Upper lobe of left lung (tissue), 6 donors: ENCODE measurements around the gene CRYGA. TPM values are rescaled to one million over a fixed set of nuclear protein-coding genes. Genes with fewer than 3 reads are reported as not detected.
"Not testable (repeated sequence)": the region's sequence is repeated elsewhere in the genome, so short reads cannot be mapped to it uniquely, and the experiment has no call there.

Experiments
- ATAC-seq, 2 donors: fragments of 200-7000 bp; cut with Tn5 transposase; one replicate each; pipeline ENCODE4 v1.9.1; 2022; ENCODE audit warnings: mild to moderate bottlenecking in 2 of 2, moderate library complexity in 2 of 2; ENCODE audit not compliant: low FRiP score in 2 of 2
- DNase-seq, 2 donors: peaks; one replicate each; pipeline ENCODE4 v3.0.0-alpha.2; 2019 to 2020
- H3K27ac ChIP-seq, 4 donors: fragments of 200-600 bp; sonication (generic); one replicate each; pipeline ENCODE4 v1.5.1; 2016 to 2019
- H3K27me3 ChIP-seq, 4 donors: fragments of 200-600 bp; sonication (generic); one replicate each; pipeline ENCODE4 v1.5.1; 2017 to 2019
- H3K36me3 ChIP-seq, 4 donors: fragments of 200-600 bp; sonication (generic); one replicate each; pipeline ENCODE4 v1.5.1; 2016 to 2019
- H3K4me1 ChIP-seq, 4 donors: fragments of 200-600 bp; sonication (generic); one replicate each; pipeline ENCODE4 v1.5.1; 2018 to 2019
- H3K4me3 ChIP-seq, 4 donors: fragments of 200-600 bp; sonication (generic); one replicate each; pipeline ENCODE4 v1.5.1; 2017 to 2019; ENCODE audit warnings: mild to moderate bottlenecking in 2 of 4, moderate library complexity in 1 of 4
- H3K9me3 ChIP-seq, 4 donors: fragments of 200-600 bp; sonication (generic); one replicate each; pipeline ENCODE4 v1.5.1; 2018 to 2019
- EP300 ChIP-seq, 4 donors: sonication (generic); formaldehyde crosslinking; IDR thresholded peaks; one replicate each; pipeline ENCODE4 v1.5.1; 2017; ENCODE audit warnings: antibody characterized with exemption in 4 of 4, control low read depth in 2 of 4
- POLR2A ChIP-seq, 4 donors: fragments of 450-650 bp; IDR thresholded peaks; one replicate each; pipeline ENCODE4 v1.5.1; 2016 to 2017; ENCODE audit warnings: antibody characterized with exemption in 4 of 4, mild to moderate bottlenecking in 2 of 4
- POLR2AphosphoS5 ChIP-seq, 2 donors: sonication (generic); formaldehyde crosslinking; IDR thresholded peaks; one replicate each; pipeline ENCODE4 v1.5.1; 2017; ENCODE audit warnings: antibody characterized with exemption in 2 of 2
- WGBS, 2 donors: methylation state at CpG; one replicate each; pipeline ENCODE4 v1.1.5; 2017 to 2018; 5-methylcytosine and 5-hydroxymethylcytosine counted together
- total RNA-seq, 6 donors: library from RNA; depleted of rRNA in 4 of 6; stranded (reverse); fragments of >200 nt in 4 of 6; gene quantifications; one replicate each; pipeline versions ENCODE4 v1.1.0 to v1.2.1, GENCODE V29; 2016 to 2021
- TF ChIP-seq, protein P1 (sequence below), 6 experiments: fragments of 450-650 bp in 4 of 6; fragments of 200-600 bp in 2 of 6; sonication (generic) in 2 of 6; IDR thresholded peaks; one replicate each; pipeline ENCODE4 v1.5.1; 2016 to 2019; ENCODE audit warnings: antibody characterized with exemption in 6 of 6
- donor health status: DM: no; HTN: no; CAD: no; lungs with moderate emphysema.
- donor health status: DM: no; HTN: yes; CAD: no; lungs with severe emphysema.

CRYGA gene
- total RNA-seq, 6 donors from 2014 or later, result not detected

GRCh38 chr2:208118918-208119317, 44.5 kb downstream of the CRYGA start:
- Histone ChIP-seq H3K9me3 (no peaks in the 10 kb centered on the region), H3K27ac (no peak overlapping the region), H3K27me3 (no peaks in the 10 kb centered on the region), H3K4me3 (no peak overlapping the region), H3K4me1 (peaks cover 0 to 2% (median 2%) of the 10 kb centered on the region in 4 donors), H3K36me3 (no peaks in the 10 kb centered on the region)
- ATAC-seq (no peak), DNase-seq (no peak)
- WGBS, 2 donors, result 94 to 96% methylated on average over 3 of the region's 3 CpGs
- TF ChIP-seq, protein P1, sequence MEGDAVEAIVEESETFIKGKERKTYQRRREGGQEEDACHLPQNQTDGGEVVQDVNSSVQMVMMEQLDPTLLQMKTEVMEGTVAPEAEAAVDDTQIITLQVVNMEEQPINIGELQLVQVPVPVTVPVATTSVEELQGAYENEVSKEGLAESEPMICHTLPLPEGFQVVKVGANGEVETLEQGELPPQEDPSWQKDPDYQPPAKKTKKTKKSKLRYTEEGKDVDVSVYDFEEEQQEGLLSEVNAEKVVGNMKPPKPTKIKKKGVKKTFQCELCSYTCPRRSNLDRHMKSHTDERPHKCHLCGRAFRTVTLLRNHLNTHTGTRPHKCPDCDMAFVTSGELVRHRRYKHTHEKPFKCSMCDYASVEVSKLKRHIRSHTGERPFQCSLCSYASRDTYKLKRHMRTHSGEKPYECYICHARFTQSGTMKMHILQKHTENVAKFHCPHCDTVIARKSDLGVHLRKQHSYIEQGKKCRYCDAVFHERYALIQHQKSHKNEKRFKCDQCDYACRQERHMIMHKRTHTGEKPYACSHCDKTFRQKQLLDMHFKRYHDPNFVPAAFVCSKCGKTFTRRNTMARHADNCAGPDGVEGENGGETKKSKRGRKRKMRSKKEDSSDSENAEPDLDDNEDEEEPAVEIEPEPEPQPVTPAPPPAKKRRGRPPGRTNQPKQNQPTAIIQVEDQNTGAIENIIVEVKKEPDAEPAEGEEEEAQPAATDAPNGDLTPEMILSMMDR (IDR thresholded peaks at IDR 0.05), result no peak
- TF ChIP-seq POLR2AphosphoS5 (IDR thresholded peaks at IDR 0.05) (no peak), EP300 (IDR thresholded peaks at IDR 0.05) (no peak), POLR2A (IDR thresholded peaks at IDR 0.05) (no peak)

DNA sequence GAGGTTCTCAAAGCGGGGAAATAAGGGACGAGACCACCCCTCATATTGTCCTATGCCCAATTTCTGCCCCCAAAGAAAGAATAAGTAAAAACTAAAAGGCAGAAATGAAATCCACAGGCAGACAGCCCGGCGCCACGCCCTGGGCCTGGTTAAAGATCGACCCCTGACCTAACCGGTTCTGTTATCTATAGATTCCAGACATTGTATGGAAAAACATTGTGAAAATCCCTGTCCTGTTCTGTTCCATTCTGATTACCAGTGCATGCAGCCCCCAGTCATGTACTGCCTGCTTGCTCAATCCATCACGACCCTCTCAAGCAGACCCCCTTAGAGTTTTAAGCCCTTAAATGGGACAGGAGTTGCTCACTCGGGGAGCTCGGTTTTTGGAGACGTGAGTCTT, 46.0 kb downstream of the CRYGA start:
- not testable (repeated sequence) for H3K27ac ChIP-seq, H3K4me3 ChIP-seq, ATAC-seq, H3K36me3 ChIP-seq, H3K4me1 ChIP-seq, H3K27me3 ChIP-seq, H3K9me3 ChIP-seq, DNase-seq
- WGBS, 2 donors, result 89 to 95% methylated on average over 11 of the region's 11 CpGs

GRCh38 chr2:208112969-208113368, 50.4 kb downstream of the CRYGA start:
- DNase-seq, result no peak
- Histone ChIP-seq H3K36me3 (no peaks in the 10 kb centered on the region), H3K27ac (no peak overlapping the region), H3K9me3 (no peaks in the 10 kb centered on the region), H3K27me3 (peaks cover 0 to 3% (median 2%) of the 10 kb centered on the region in 4 donors), H3K4me1 (peaks cover 0 to 5% (median 0%) of the 10 kb centered on the region in 4 donors), H3K4me3 (no peak overlapping the region)
- TF ChIP-seq POLR2A (IDR thresholded peaks at IDR 0.05), result no peak
- no peak for TF ChIP-seq POLR2AphosphoS5 (IDR thresholded peaks at IDR 0.05)
- TF ChIP-seq EP300 (IDR thresholded peaks at IDR 0.05), result no peak
- TF ChIP-seq, protein P1 (IDR thresholded peaks at IDR 0.05), result no peak
- 28 to 52% methylated on average over 7 of the region's 7 CpGs for WGBS, 2 donors
- ATAC-seq, result no peak

DNA sequence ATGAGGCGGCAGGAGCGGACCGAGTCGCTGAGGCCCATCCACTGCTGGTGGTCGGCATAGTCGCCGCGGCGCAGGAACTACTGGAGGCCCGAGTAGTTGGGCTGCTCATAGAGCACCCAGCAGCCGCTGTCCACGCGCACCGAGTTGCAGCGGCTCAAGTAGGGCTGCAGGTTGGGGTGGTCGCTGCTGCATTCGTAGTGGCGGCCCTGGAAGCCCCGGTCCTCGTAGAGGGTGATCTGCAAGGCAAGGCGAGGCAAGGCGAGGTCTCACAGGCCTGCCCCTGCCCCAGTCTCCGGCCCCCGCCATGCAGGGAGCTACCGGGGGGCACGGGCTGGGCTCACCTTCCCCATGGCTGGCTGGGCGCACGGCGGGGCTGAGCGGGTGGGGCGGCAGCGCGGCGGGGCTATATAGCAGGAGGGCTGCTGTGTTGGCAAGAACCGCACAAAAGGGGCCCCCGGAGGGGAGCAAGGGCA, 51.1 kb downstream of the CRYGA start:
- H3K4me1 ChIP-seq, H3K27me3 ChIP-seq, H3K9me3 ChIP-seq, H3K4me3 ChIP-seq, H3K36me3 ChIP-seq, H3K27ac ChIP-seq: not testable (repeated sequence)
- DNase-seq, result peak in 1 of 2 donors; percentile 82
- peak in 1 of 2 donors; percentile 28 for ATAC-seq
- WGBS, 2 donors, result 25 to 36% methylated on average over 20 to 25 of the region's 36 CpGs

Other genes with a start within 250 kb of the CRYGA start
- gene PLEKHM3, start 138.1 kb downstream of the CRYGA start, total RNA-seq, result 10 to 100 TPM; 16.4 to 56.3 (median 28.6) TPM
- gene CRYGD, start 39.1 kb downstream of the CRYGA start, total RNA-seq, result not detected
- gene CRYGC, start 33.8 kb downstream of the CRYGA start, total RNA-seq, result not detected
- not detected for gene CRYGB, start 17.4 kb downstream of the CRYGA start, total RNA-seq
- not detected for gene C2orf80, start 26.4 kb upstream of the CRYGA start, total RNA-seq
- gene IDH1, start 91.5 kb upstream of the CRYGA start, total RNA-seq, result 100 to 1,000 TPM in 3 of 6 donors, 10 to 100 TPM in 3; 44.5 to 148 (median 89.6) TPM
- gene PIKFYVE, start 102.7 kb upstream of the CRYGA start, total RNA-seq, result 10 to 100 TPM; 20.1 to 48.2 (median 25.1) TPM
- gene PTH2R, start 243.2 kb upstream of the CRYGA start, total RNA-seq, result 1 to 10 TPM in 1 of 6 donors, under 1 TPM in 3, not detected in 2; 0.30 to 2.1 (median 0.40) TPM